Keratinocyte (primary cell): ENCODE data around the gene SMAD7. TPM values are rescaled to one million over a fixed set of nuclear protein-coding genes. Genes with fewer than 3 reads are reported as not detected.

Experiments
- DNase-seq: peaks from one replicate; pipeline ENCODE4 v3.0.0-alpha.2; 2011; ENCODE audit warnings: low read depth, missing footprints, low spot score
- FAIRE-seq: peaks from 2 replicates; lab custom pipeline; 2011; peaks lifted over from hg19 to GRCh38; lab: Jason Lieb, UNC
- H2AFZ ChIP-seq: 2 replicates; pipeline ENCODE4 v1.6.0; 2012; ENCODE audit warnings: low read length, control low read depth, inconsistent platforms; ENCODE audit not compliant: control insufficient read depth
- H3K27ac ChIP-seq: 2 replicates; pipeline ENCODE4 v1.5.1; 2011; ENCODE audit warnings: low read length; ENCODE audit not compliant: control insufficient read depth, insufficient read depth
- H3K27me3 ChIP-seq: 3 replicates; pipeline ENCODE4 v1.6.0; 2011; ENCODE audit warnings: low read length; ENCODE audit not compliant: control insufficient read depth, insufficient read depth; ENCODE audit errors: extremely low read depth
- H3K36me3 ChIP-seq, 2 experiments: 2 replicates in 1 of 2; 3 replicates in 1 of 2; pipeline ENCODE4 v1.5.1; 2011; ENCODE audit warnings: low read length in 2 of 2, mild to moderate bottlenecking in 1 of 2; ENCODE audit not compliant: control insufficient read depth in 2 of 2, insufficient read depth in 2 of 2; ENCODE audit errors: extremely low read depth in 1 of 2
- H3K4me1 ChIP-seq: 3 replicates; pipeline ENCODE4 v1.5.1; 2011; ENCODE audit warnings: low read length; ENCODE audit not compliant: control insufficient read depth, insufficient read depth; ENCODE audit errors: extremely low read depth
- H3K4me2 ChIP-seq: 3 replicates; pipeline ENCODE4 v1.6.0; 2011; ENCODE audit warnings: low read depth, low read length; ENCODE audit not compliant: control insufficient read depth, insufficient read depth; ENCODE audit errors: extremely low read depth
- H3K4me3 ChIP-seq, 3 experiments: fragments of 200-600 bp in 1 of 3; sonication (generic) in 1 of 3; 2 replicates in 2 of 3; 3 replicates in 1 of 3; pipeline ENCODE4 v1.5.1; 2011 to 2016; ENCODE audit warnings: low read length in 3 of 3, mild to moderate bottlenecking in 3 of 3, control low read depth in 2 of 3, inconsistent platforms in 1 of 3, low read depth in 1 of 3, mixed read lengths in 1 of 3, mixed run types in 1 of 3, moderate library complexity in 1 of 3; ENCODE audit not compliant: control insufficient read depth in 2 of 3, insufficient read depth in 2 of 3; ENCODE audit errors: extremely low read depth in 1 of 3
- H3K79me2 ChIP-seq: 2 replicates; pipeline ENCODE4 v1.6.0; 2012; ENCODE audit warnings: low read length; ENCODE audit not compliant: control insufficient read depth, insufficient read depth
- H3K9ac ChIP-seq: 3 replicates; pipeline ENCODE4 v1.6.0; 2011; ENCODE audit warnings: low read length; ENCODE audit not compliant: control insufficient read depth, insufficient read depth; ENCODE audit errors: extremely low read depth
- H3K9me1 ChIP-seq: 3 replicates; pipeline ENCODE4 v1.6.0; 2011; ENCODE audit warnings: low read length; ENCODE audit not compliant: control insufficient read depth, insufficient read depth; ENCODE audit errors: extremely low read depth
- H3K9me3 ChIP-seq: 2 replicates; pipeline ENCODE4 v1.5.1; 2012; ENCODE audit warnings: low read depth, low read length; ENCODE audit not compliant: control insufficient read depth
- H4K20me1 ChIP-seq: 3 replicates; pipeline ENCODE4 v1.6.0; 2011; ENCODE audit warnings: low read length; ENCODE audit not compliant: control insufficient read depth, insufficient read depth; ENCODE audit errors: extremely low read depth
- CTCF ChIP-seq, 3 experiments: IDR thresholded peaks in 1 of 3; conservative IDR thresholded peaks in 1 of 3; optimal IDR thresholded peaks in 1 of 3; 2 replicates in 2 of 3; 3 replicates in 1 of 3; pipeline versions ENCODE3 to v1.5.1; 2011; ENCODE audit warnings: low read length in 3 of 3, mild to moderate bottlenecking in 3 of 3, moderate library complexity in 2 of 3, control low read depth in 1 of 3, inconsistent platforms in 1 of 3; ENCODE audit not compliant: insufficient read depth in 2 of 3; ENCODE audit errors: extremely low read depth in 1 of 3
- EZH2 ChIP-seq: IDR thresholded peaks from one replicate; pipeline ENCODE4 v1.6.1; 2012; ENCODE audit warnings: inconsistent platforms, mild to moderate bottlenecking, low read length, moderate library complexity
- dilution Hi-C: fragments of 300-500 bp; cut with MboI; formaldehyde crosslinking; loops from one replicate; pipeline ENCODE4 v1.7.0; 2020; ENCODE audit warnings: low sequenced_read_pairs; ENCODE audit not compliant: extremely low pct_ligation_motif_present
- polyA plus RNA-seq, 5 experiments: library from polyadenylated mRNA; depleted of rRNA in 3 of 5; stranded (reverse) in 3 of 5; stranded (forward) in 1 of 5; unstranded in 1 of 5; fragments of >200 nt; gene quantifications; 1 replicate in 1 of 5; 2 replicates in 3 of 5; 3 replicates in 1 of 5; pipeline versions ENCODE4 v1.2.1 to v1.2.3, GENCODE V29; 2011 to 2012; ENCODE audit warnings: missing spikeins in 2 of 5, low read depth in 1 of 5, low replicate concordance in 1 of 5

The SMAD7 gene
- polyA plus RNA-seq, 1 donor (not counting 4 experiments of a cell fraction or from before 2014, with no cell fraction given) = 9.5 TPM

GRCh38 chr18:48900469-48900868 is 50.3 kb downstream of the SMAD7 start:
- H3K79me2 ChIP-seq = no peaks in the 10 kb centered on the region
- no peak for DNase-seq

DNA sequence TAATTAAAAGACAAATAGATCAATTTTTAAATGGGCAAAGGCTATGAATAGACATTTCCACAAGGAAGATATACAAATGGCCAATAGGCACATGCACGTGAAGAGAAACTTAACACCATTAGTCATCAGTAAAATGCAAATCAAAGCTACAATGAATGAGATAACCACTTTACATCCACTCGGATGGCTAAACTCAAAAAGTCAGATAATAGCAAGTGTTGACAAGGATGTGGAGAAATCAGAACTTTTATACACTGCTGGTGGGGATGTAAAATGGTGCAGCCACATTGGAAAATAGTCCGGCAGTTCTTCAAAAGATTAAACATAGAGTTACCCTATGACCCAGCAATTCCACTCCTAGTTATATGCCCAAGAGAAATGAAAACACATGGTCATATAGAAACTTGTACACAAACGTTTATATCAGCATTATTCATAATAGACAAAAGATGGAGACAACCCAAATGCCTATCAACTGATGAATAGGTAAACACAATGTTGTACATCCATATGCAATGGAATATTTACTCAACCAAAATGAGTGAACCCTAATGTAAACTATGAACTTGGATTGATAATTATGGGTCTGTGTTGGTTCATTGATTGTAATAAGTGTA is 51.1 kb downstream of the SMAD7 start:
- H4K20me1 ChIP-seq = no peaks in the 10 kb centered on the region
- TF ChIP-seq EZH2 (no peak), CTCF (optimal IDR thresholded peaks at IDR 0.05 in 1 of 3, IDR thresholded peaks at IDR 0.05 in 1 of 3, conservative IDR thresholded peaks at IDR 0.05 in 1 of 3; ENCODE audit: extremely low read depth in 1 of 3, insufficient read depth in 2 of 3, low read length in 3 of 3) (no peak)
- H2AFZ ChIP-seq = no peak overlapping the region
- H3K27ac ChIP-seq = no peak overlapping the region
- no peak overlapping the region for H3K4me3 ChIP-seq
- no peaks in the 10 kb centered on the region for H3K79me2 ChIP-seq
- H3K9me3 ChIP-seq = peaks cover 3% of the 10 kb centered on the region
- FAIRE-seq = no peak
- H3K4me1 ChIP-seq = peaks cover 11% of the 10 kb centered on the region
- no peaks in the 10 kb centered on the region for H3K9me1 ChIP-seq
- H3K9ac ChIP-seq = no peak overlapping the region
- no peak for DNase-seq
- dilution Hi-C loops = no loop called here
- no peak overlapping the region for H3K4me2 ChIP-seq
- H3K36me3 ChIP-seq = no peaks in the 10 kb centered on the region
- no peaks in the 10 kb centered on the region for H3K27me3 ChIP-seq

More at GRCh38 chr18:48900469-48900868, 50.3 kb downstream of the SMAD7 start:
- no peaks in the 10 kb centered on the region for H3K36me3 ChIP-seq
- H3K9ac ChIP-seq = no peak overlapping the region
- TF ChIP-seq CTCF (optimal IDR thresholded peaks at IDR 0.05 in 1 of 3, IDR thresholded peaks at IDR 0.05 in 1 of 3, conservative IDR thresholded peaks at IDR 0.05 in 1 of 3; ENCODE audit: extremely low read depth in 1 of 3, insufficient read depth in 2 of 3, low read length in 3 of 3) (no peak), EZH2 (no peak)
- no peaks in the 10 kb centered on the region for H4K20me1 ChIP-seq
- no peak overlapping the region for H2AFZ ChIP-seq
- no peak overlapping the region for H3K4me2 ChIP-seq
- H3K9me1 ChIP-seq = no peaks in the 10 kb centered on the region
- no peak overlapping the region for H3K27ac ChIP-seq
- no peaks in the 10 kb centered on the region for H3K27me3 ChIP-seq
- dilution Hi-C loops = no loop called here
- H3K4me1 ChIP-seq = peaks cover 11% of the 10 kb centered on the region
- FAIRE-seq = no peak
- no peak overlapping the region for H3K4me3 ChIP-seq
- peaks cover 4% of the 10 kb centered on the region for H3K9me3 ChIP-seq
